NB4 (cell line): ENCODE measurements around the gene GIT2.

Experiments used
- POLR2A ChIP-seq: IDR thresholded peaks from 2 replicates; pipeline ENCODE4 v1.6.1; 2011; ENCODE audit warnings: mild to moderate bottlenecking; ENCODE audit not compliant: insufficient read length; ENCODE audit errors: extremely low read depth
- TF ChIP-seq, protein P1 (sequence below): IDR thresholded peaks from one replicate; pipeline ENCODE4 v1.5.1; 2012; ENCODE audit warnings: low read depth, low read length
- TF ChIP-seq, protein P2 (sequence below): IDR thresholded peaks from 2 replicates; pipeline ENCODE4 v1.6.1; 2011; ENCODE audit warnings: low read depth, low read length

DNA sequence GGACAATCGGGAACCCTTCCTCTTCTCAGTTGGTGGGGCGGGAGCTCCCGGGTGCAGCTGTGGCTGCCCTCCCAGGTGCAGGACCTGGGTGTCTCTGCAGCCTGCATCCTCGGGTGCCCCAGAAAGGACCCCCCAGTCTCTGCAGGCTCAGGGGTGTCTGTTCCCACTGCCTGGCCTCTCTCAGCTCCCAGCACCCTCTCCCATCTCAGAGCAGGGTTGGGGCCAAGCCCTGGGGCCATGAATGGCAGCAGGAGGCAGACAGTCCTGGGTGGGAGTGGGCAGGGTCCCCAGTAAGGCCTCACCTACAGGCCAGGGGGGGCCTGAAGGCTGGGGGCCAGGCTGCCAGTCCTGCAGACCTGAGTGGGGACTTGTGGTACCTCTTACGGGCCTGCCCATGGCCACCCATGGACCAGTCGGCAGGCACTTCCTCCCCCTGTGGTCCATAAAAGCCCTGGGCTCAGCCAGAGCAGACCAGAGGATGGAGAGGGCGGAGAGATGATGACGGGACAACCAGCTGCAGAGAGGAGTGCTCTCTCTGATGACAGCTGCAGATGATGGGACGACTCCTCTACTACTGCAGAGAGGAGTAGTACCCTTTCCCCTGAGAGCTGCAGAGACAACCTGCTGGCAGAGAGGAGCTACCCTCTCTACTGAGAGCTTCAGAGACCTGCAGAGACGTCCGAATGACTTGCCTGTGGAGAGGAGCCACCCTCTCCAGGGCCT is 69.5 kb downstream of the GIT2 start:
- no peak for TF ChIP-seq POLR2A
- TF ChIP-seq, protein P1, sequence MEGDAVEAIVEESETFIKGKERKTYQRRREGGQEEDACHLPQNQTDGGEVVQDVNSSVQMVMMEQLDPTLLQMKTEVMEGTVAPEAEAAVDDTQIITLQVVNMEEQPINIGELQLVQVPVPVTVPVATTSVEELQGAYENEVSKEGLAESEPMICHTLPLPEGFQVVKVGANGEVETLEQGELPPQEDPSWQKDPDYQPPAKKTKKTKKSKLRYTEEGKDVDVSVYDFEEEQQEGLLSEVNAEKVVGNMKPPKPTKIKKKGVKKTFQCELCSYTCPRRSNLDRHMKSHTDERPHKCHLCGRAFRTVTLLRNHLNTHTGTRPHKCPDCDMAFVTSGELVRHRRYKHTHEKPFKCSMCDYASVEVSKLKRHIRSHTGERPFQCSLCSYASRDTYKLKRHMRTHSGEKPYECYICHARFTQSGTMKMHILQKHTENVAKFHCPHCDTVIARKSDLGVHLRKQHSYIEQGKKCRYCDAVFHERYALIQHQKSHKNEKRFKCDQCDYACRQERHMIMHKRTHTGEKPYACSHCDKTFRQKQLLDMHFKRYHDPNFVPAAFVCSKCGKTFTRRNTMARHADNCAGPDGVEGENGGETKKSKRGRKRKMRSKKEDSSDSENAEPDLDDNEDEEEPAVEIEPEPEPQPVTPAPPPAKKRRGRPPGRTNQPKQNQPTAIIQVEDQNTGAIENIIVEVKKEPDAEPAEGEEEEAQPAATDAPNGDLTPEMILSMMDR: no peak
- TF ChIP-seq, protein P2, sequence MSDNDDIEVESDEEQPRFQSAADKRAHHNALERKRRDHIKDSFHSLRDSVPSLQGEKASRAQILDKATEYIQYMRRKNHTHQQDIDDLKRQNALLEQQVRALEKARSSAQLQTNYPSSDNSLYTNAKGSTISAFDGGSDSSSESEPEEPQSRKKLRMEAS: no peak
